HEK293T (cell line): Measurements from ENCODE around the gene SUN5.

ENCODE experiments used
- ARNT ChIP-seq: fragments of 450-650 bp; IDR thresholded peaks from 2 replicates; pipeline ENCODE4 v1.6.1; 2017; ENCODE audit warnings: mild to moderate bottlenecking
- BHLHE40 ChIP-seq: fragments of 450-650 bp; IDR thresholded peaks from 2 replicates; pipeline ENCODE4 v1.6.1; 2016; ENCODE audit warnings: mild to moderate bottlenecking, moderate library complexity, borderline replicate concordance
- ELF4 ChIP-seq: fragments of 450-650 bp; IDR thresholded peaks from 2 replicates; pipeline ENCODE4 v1.6.1; 2017; ENCODE audit warnings: antibody characterized with exemption
- FOXA1 ChIP-seq: fragments of 450-650 bp; IDR thresholded peaks from 2 replicates; pipeline ENCODE4 v1.6.1; 2016; ENCODE audit warnings: mild to moderate bottlenecking
- FOXK2 ChIP-seq: fragments of 450-650 bp; IDR thresholded peaks from 2 replicates; pipeline ENCODE4 v1.6.1; 2016; ENCODE audit warnings: mild to moderate bottlenecking
- FOXM1 ChIP-seq: fragments of 450-650 bp; IDR thresholded peaks from 2 replicates; pipeline ENCODE4 v1.6.1; 2017; ENCODE audit warnings: mild to moderate bottlenecking, borderline replicate concordance
- HDGF ChIP-seq: fragments of 450-650 bp; IDR thresholded peaks from 2 replicates; pipeline ENCODE4 v1.6.1; 2017; ENCODE audit warnings: antibody characterized with exemption, borderline replicate concordance
- L3MBTL2 ChIP-seq: fragments of 450-650 bp; conservative IDR thresholded peaks from 2 replicates; pipeline ENCODE4 v1.6.1; 2016; ENCODE audit warnings: mild to moderate bottlenecking
- LEF1 ChIP-seq: fragments of 450-650 bp; IDR thresholded peaks from 2 replicates; pipeline ENCODE4 v1.6.1; 2017; ENCODE audit warnings: mild to moderate bottlenecking, borderline replicate concordance
- NFRKB ChIP-seq: fragments of 450-650 bp; IDR thresholded peaks from 2 replicates; pipeline ENCODE4 v1.6.1; 2016; ENCODE audit warnings: mild to moderate bottlenecking, moderate library complexity
- SP1 ChIP-seq: fragments of 450-650 bp; IDR thresholded peaks from 2 replicates; pipeline ENCODE4 v1.6.1; 2017
- SUZ12 ChIP-seq: fragments of 450-650 bp; IDR thresholded peaks from 2 replicates; pipeline ENCODE4 v1.6.1; 2016; ENCODE audit warnings: mild to moderate bottlenecking
- TF ChIP-seq, protein P1 (sequence below): fragments of 450-650 bp; IDR thresholded peaks from 2 replicates; pipeline ENCODE4 v1.6.1; 2016

- TF ChIP-seq ARNT (no peak), SP1 (no peak), LEF1 (no peak), ELF4 (no peak), SUZ12 (no peak), FOXM1 (no peak), L3MBTL2 (no peak), BHLHE40 (no peak), FOXK2 (no peak), FOXA1 (no peak), NFRKB (no peak), HDGF (no peak)
- TF ChIP-seq, protein P1, sequence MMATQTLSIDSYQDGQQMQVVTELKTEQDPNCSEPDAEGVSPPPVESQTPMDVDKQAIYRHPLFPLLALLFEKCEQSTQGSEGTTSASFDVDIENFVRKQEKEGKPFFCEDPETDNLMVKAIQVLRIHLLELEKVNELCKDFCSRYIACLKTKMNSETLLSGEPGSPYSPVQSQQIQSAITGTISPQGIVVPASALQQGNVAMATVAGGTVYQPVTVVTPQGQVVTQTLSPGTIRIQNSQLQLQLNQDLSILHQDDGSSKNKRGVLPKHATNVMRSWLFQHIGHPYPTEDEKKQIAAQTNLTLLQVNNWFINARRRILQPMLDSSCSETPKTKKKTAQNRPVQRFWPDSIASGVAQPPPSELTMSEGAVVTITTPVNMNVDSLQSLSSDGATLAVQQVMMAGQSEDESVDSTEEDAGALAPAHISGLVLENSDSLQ: no peak
These were observed 10.7 kb downstream of the SUN5 start for GRCh38 chr20:32993496-32994050.
